ENCODE results near the gene ARVCF.

DNA sequence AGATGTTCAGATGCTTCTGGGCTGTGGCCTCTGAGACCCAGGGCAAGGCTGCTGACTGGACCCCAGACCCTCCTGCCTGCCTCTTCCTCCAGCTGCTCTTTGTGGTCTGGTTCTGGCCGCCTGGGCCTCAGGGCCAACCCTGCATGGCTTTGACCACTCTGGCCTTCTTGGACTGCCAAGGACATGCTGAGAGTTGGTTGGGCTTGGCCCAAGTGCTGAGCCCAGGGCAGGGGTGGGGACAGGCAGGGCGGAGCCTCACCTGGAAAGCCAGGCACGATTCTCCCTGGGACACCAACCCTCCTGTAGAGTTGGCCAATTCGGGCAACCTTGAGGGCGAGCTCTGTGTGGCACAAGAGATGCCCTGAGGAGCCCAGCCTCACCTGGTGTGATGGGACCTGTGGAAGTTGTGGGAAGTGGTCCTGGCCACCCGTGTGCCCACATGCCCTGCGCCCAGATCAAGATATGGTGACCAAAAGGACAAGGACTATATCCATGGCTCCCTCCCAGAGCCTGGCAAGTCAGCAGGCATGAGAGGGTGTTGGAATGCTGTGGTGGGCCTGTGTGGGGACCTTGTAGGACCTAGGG, 15.9 kb upstream of the ARVCF start:
- TF ChIP-seq, protein P1, sequence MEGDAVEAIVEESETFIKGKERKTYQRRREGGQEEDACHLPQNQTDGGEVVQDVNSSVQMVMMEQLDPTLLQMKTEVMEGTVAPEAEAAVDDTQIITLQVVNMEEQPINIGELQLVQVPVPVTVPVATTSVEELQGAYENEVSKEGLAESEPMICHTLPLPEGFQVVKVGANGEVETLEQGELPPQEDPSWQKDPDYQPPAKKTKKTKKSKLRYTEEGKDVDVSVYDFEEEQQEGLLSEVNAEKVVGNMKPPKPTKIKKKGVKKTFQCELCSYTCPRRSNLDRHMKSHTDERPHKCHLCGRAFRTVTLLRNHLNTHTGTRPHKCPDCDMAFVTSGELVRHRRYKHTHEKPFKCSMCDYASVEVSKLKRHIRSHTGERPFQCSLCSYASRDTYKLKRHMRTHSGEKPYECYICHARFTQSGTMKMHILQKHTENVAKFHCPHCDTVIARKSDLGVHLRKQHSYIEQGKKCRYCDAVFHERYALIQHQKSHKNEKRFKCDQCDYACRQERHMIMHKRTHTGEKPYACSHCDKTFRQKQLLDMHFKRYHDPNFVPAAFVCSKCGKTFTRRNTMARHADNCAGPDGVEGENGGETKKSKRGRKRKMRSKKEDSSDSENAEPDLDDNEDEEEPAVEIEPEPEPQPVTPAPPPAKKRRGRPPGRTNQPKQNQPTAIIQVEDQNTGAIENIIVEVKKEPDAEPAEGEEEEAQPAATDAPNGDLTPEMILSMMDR (IDR thresholded peaks at IDR 0.05) = no peak
- TF ChIP-seq POLR2A (IDR thresholded peaks at IDR 0.05) = no peak
